Chondrocyte (in vitro differentiated cells): Measurements from ENCODE around the gene HSPBAP1. TPM values are rescaled to one million over a fixed set of nuclear protein-coding genes. Genes with fewer than 3 reads are reported as not detected.
A peak's percentile ranks its signal among the peaks of the same experiment; 100 is the strongest.
"Not testable (repeated sequence)": the region's sequence is repeated elsewhere in the genome, so short reads cannot be mapped to it uniquely, and the experiment has no call there.

ENCODE experiments used
- DNase-seq: peaks from one replicate; pipeline ENCODE4 v3.0.0; 2021; ENCODE audit warnings: mixed read lengths, low spot score
- H3K27ac Mint-ChIP-seq: one replicate; pipeline ENCODE4 v1.8.0; 2021; ENCODE audit warnings: mild to moderate bottlenecking, moderate library complexity, mixed read lengths; ENCODE audit not compliant: unreplicated experiment
- H3K27me3 Mint-ChIP-seq: 2 replicates; pipeline ENCODE4 v1.8.0; 2021; ENCODE audit warnings: low read depth, mixed read lengths
- H3K36me3 Mint-ChIP-seq: 2 replicates; pipeline ENCODE4 v1.8.0; 2021; ENCODE audit warnings: low read depth, mixed read lengths
- H3K4me1 Mint-ChIP-seq: 2 replicates; pipeline ENCODE4 v1.8.0; 2021; ENCODE audit warnings: low read depth, mild to moderate bottlenecking, mixed read lengths
- H3K4me3 Mint-ChIP-seq: one replicate; pipeline ENCODE4 v1.8.0; 2021; ENCODE audit warnings: mild to moderate bottlenecking, moderate library complexity, mixed read lengths; ENCODE audit not compliant: unreplicated experiment
- H3K9me3 Mint-ChIP-seq: 2 replicates; pipeline ENCODE4 v1.8.0; 2021; ENCODE audit warnings: low read depth, mixed read lengths
- CTCF ChIP-seq: fragments of 200-600 bp; sonication (generic); IDR thresholded peaks from 2 replicates; pipeline ENCODE4 v1.5.0; 2021; ENCODE audit warnings: antibody characterized with exemption, mild to moderate bottlenecking, moderate library complexity
- total RNA-seq: library from RNA; stranded (reverse); gene quantifications from 3 replicates; pipeline ENCODE4 v1.2.1, GENCODE V29; 2021

HSPBAP1 gene
- total RNA-seq, 1 donor from 2014 or later, result 4.8 TPM

DNA sequence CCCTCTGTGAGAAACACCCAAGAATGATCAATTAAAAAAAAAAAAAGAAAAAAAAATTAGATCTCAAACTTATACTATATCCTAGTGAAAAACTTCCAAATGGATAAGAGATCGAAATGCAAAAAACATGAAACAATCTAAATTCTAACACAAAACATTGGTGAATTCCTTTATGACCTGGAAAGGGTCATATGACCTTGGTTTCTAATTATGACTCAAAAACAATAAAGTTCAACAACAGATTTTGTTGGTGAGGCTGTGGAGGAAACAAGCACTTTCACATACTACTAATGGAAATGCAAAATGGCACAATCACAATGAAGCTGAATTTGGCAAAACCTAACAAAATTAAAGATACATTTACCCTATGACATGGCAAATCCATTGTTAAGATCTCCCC, 45.3 kb downstream of the HSPBAP1 start:
- Mint-ChIP-seq H3K4me3 (no peak overlapping the region), H3K27ac (no peak overlapping the region), H3K4me1 (peaks cover 14% of the 10 kb centered on the region), H3K9me3 (no peaks in the 10 kb centered on the region), H3K36me3 (peaks cover 9% of the 10 kb centered on the region), H3K27me3 (no peaks in the 10 kb centered on the region)
- DNase-seq, result no peak
- no peak for TF ChIP-seq CTCF

- not testable (repeated sequence) for H3K27me3 Mint-ChIP-seq, H3K27ac Mint-ChIP-seq, H3K9me3 Mint-ChIP-seq, H3K4me3 Mint-ChIP-seq, DNase-seq, H3K36me3 Mint-ChIP-seq
- H3K4me1 Mint-ChIP-seq, result peaks cover 14% of the 10 kb centered on the region
Measured at GRCh38 chr3:122747295-122747694, 46.3 kb downstream of the HSPBAP1 start.

- peaks cover 12% of the 10 kb centered on the region for H3K9me3 Mint-ChIP-seq
- peak overlapping the region; percentile 71 for H3K27ac Mint-ChIP-seq
- peaks cover 14% of the 10 kb centered on the region for H3K4me1 Mint-ChIP-seq
- DNase-seq, result no peak
- peaks cover 8% of the 10 kb centered on the region for H3K36me3 Mint-ChIP-seq
- H3K4me3 Mint-ChIP-seq, result no peak overlapping the region
- no peaks in the 10 kb centered on the region for H3K27me3 Mint-ChIP-seq
- no peak for TF ChIP-seq CTCF
Measured at GRCh38 chr3:122745369-122746021, 48.1 kb downstream of the HSPBAP1 start.

DNA sequence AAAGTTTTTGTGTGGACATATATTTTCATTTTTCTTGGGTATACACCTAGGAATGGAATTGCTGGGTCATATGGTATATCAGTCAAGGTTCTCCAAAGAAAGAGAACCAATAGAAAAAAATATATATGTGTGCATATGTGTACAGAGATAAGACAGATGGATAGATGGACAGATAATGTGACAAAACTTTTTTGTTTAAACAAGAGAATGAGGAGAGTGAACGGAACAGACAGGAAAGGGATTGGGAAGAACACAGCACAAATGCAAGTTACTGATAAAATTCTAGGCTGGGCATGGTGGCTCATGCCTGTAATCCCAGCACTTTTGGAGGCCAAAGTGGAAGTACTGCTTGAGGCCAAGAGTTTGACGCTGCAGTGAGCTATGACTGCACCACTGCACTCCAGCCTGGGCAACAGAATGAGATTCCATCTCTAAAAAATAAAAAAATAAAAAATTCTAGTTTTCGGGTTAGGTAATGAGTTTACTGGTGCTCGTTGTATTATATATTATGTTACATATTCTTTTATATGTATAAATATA, 50.0 kb downstream of the HSPBAP1 start:
- peaks cover 12% of the 10 kb centered on the region for H3K9me3 Mint-ChIP-seq
- H3K27me3 Mint-ChIP-seq, result no peaks in the 10 kb centered on the region
- H3K4me3 Mint-ChIP-seq, result no peak overlapping the region
- no peak for TF ChIP-seq CTCF
- DNase-seq, result no peak
- H3K36me3 Mint-ChIP-seq, result peaks cover 13% of the 10 kb centered on the region
- H3K4me1 Mint-ChIP-seq, result peaks cover 14% of the 10 kb centered on the region
- H3K27ac Mint-ChIP-seq, result no peak overlapping the region

DNA sequence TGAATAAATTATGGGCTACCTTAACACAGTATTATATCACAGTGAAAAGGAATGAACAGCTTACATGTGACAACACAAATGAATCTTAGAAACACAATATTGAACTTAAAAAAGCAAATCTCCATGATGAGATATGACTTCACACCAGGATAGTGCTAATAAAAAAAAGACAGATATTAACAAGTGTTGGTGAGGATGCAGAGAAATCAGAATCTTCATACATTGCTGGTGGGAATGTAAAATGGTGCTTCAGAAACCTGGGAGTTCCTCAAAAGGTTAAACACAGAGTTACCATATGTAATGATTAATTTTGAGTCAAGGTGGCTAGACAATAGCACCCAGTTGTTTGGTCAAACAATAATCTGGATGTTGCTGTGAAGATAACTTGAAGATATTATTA, 51.4 kb downstream of the HSPBAP1 start:
- Mint-ChIP-seq H3K9me3 (peaks cover 12% of the 10 kb centered on the region), H3K4me3 (no peak overlapping the region), H3K27me3 (no peaks in the 10 kb centered on the region), H3K36me3 (peaks cover 12% of the 10 kb centered on the region), H3K4me1 (peaks cover 14% of the 10 kb centered on the region), H3K27ac (no peak overlapping the region)
- TF ChIP-seq CTCF, result no peak
- DNase-seq, result no peak

DNA sequence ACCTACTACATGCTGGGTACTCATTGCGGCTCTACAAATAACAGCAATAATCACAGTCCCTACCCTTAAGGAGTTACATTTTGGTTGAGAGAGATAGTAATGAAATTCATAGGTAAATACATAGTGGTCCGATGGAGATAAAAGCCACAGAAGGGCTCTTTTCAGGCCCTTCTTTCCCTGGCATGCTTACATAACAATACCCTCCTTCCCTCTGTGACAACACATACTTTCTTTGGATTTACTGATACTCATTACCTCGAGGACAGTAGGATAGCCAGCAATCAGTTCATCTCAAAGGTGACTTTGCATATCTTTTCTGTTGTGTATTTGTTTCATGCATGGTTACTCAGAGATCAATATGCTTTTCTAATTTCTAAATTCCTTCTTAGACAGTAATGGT, 54.5 kb downstream of the HSPBAP1 start:
- no peaks in the 10 kb centered on the region for H3K27me3 Mint-ChIP-seq
- H3K4me3 Mint-ChIP-seq, result no peak overlapping the region
- H3K27ac Mint-ChIP-seq, result no peak overlapping the region
- no peak for DNase-seq
- peaks cover 12% of the 10 kb centered on the region for H3K36me3 Mint-ChIP-seq
- TF ChIP-seq CTCF, result no peak
- H3K9me3 Mint-ChIP-seq, result peaks cover 15% of the 10 kb centered on the region
- H3K4me1 Mint-ChIP-seq, result no peaks in the 10 kb centered on the region

DNA sequence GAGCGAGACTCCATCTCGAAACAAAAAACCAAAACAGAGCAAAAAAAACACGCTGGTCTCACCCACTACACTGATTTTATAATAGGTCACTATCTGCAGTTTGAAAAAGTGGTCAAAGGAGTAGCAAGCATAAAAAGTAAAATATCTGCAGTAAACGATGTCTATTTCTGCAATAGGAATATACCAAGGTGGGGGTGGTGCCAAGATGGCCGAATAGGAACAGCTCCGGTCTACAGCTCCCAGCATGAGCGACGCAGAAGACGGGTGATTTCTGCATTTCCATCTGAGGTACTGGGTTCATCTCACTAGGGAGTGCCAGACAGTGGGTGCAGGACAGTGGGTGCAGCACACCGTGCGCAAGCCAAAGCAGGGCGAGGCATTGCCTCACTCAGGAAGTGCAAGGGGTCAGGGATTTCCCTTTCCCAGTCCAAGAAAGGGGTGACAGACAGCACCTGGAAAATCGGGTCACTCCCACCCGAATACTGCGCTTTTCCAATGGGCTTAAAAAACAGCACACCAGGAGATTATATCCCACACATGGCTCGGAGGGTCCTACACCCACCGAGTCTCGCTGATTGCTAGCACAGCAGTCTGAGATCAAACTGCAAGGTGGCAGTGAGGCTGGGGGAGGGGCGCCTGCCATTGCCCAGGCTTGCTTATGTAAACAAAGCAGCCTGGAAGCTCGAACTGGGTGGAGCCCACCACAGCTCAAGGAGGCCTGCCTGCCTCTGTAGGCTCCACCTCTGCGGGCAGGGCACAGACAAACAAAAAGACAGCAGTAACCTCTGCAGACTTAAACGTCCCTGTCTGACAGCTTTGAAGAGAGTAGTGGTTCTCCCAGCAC, 60.7 kb downstream of the HSPBAP1 start:
- peaks cover 12% of the 10 kb centered on the region for H3K9me3 Mint-ChIP-seq
- not testable (repeated sequence) for H3K4me1 Mint-ChIP-seq, H3K36me3 Mint-ChIP-seq, DNase-seq, H3K27ac Mint-ChIP-seq, H3K4me3 Mint-ChIP-seq, H3K27me3 Mint-ChIP-seq
